ENCODE measurements around the gene ZBTB20. TPM values are rescaled to one million over a fixed set of nuclear protein-coding genes. Genes with fewer than 3 reads are reported as not detected.
A peak's percentile ranks its signal among the peaks of the same experiment; 100 is the strongest.

ZBTB20 gene
- total and polyA plus RNA-seq, 9 donors = 4.3 to 160 (median 107) TPM

GRCh38 chr3:114285648-114286230 lies 861.3 kb downstream of the ZBTB20 start:
- intact Hi-C loops (cut with DNase I) = no loop called here
- WGBS, 3 donors = 90 to 95% (median 92%) methylated on average over 3 of the region's 3 CpGs
- TF ChIP-seq EP300 (IDR thresholded peaks at IDR 0.05) (no peak), POLR2A (IDR thresholded peaks at IDR 0.05) (no peak), CTCF (IDR thresholded peaks at IDR 0.05) (no peak)
- Histone ChIP-seq H3K4me1 (ENCODE audit: insufficient read depth) (no peaks in the 10 kb centered on the region), H3K9me3 (no peaks in the 10 kb centered on the region), H3K4me3 (no peak overlapping the region), H3K36me3 (no peaks in the 10 kb centered on the region), H3K27me3 (no peaks in the 10 kb centered on the region), H3K27ac (no peak overlapping the region)
- no peak for DNase-seq

GRCh38 chr3:114284644-114285043 lies 862.4 kb downstream of the ZBTB20 start:
- Histone ChIP-seq H3K4me3 (no peak overlapping the region), H3K27me3 (no peaks in the 10 kb centered on the region), H3K4me1 (ENCODE audit: insufficient read depth) (no peaks in the 10 kb centered on the region), H3K36me3 (no peaks in the 10 kb centered on the region), H3K9me3 (no peaks in the 10 kb centered on the region), H3K27ac (no peak overlapping the region)
- 94 to 99% (median 98%) methylated on average over 1 of the region's 1 CpG for WGBS, 3 donors
- no peak for DNase-seq
- intact Hi-C loops (cut with DNase I) = no loop called here
- TF ChIP-seq EP300 (IDR thresholded peaks at IDR 0.05) = no peak
- TF ChIP-seq POLR2A (IDR thresholded peaks at IDR 0.05) = no peak
- TF ChIP-seq CTCF (IDR thresholded peaks at IDR 0.05) = no peak

MicroRNAs within 50 kb of the gene (microRNA counts, 767-probe panel; counts per million panel counts)
- 530 counts per million, percentile 78 among the panel's probes with 10 or more counts for microRNA hsa-miR-568

Small RNAs within 50 kb of the gene (microRNA-seq; reads per million reads assigned to microRNA genes)
- gene MIR4796 = 1.2 to 4.4 (median 1.9) reads per million in 3 donors

Small RNAs within 50 kb of the gene (small RNA-seq; reads per million reads assigned to genes)
- gene MIR4796 = not detected
